DOHH2 (cell line): Measurements from ENCODE around the gene SHB.

Experiments used
- H3F3A ChIP-seq: fragments of 200-600 bp; sonication (generic), shearing (Covaris generic); 2 replicates; pipeline ENCODE4 v1.6.0; 2016; ENCODE audit warnings: antibody characterized with exemption, mild to moderate bottlenecking; ENCODE audit not compliant: control insufficient read depth, insufficient read depth
- H3K27ac ChIP-seq: fragments of 200-600 bp; sonication (generic); 2 replicates; pipeline ENCODE4 v1.5.1; 2014; ENCODE audit warnings: low read depth, mild to moderate bottlenecking, low read length, moderate library complexity
- H3K27me3 ChIP-seq: fragments of 200-600 bp; sonication (generic); 2 replicates; pipeline ENCODE4 v1.6.1; 2014; ENCODE audit warnings: mild to moderate bottlenecking, low read length, mixed read lengths; ENCODE audit not compliant: control insufficient read depth
- H3K36me3 ChIP-seq: fragments of 200-600 bp; sonication (generic); 2 replicates; pipeline ENCODE4 v1.6.1; 2014; ENCODE audit warnings: mild to moderate bottlenecking, low read length, moderate library complexity, mixed read lengths; ENCODE audit not compliant: control insufficient read depth
- H3K4me1 ChIP-seq: fragments of 200-600 bp; sonication (generic); 2 replicates; pipeline ENCODE4 v1.6.1; 2014; ENCODE audit warnings: mild to moderate bottlenecking, low read length, mixed read lengths; ENCODE audit not compliant: control insufficient read depth
- H3K4me2 ChIP-seq: fragments of 200-600 bp; sonication (generic); 2 replicates; pipeline ENCODE4 v1.6.0; 2014; ENCODE audit warnings: mild to moderate bottlenecking, low read length, moderate library complexity
- H3K4me3 ChIP-seq: fragments of 200-600 bp; sonication (generic); 2 replicates; pipeline ENCODE4 v1.5.1; 2014; ENCODE audit warnings: mild to moderate bottlenecking, low read length, mixed read lengths
- H3K79me2 ChIP-seq: fragments of 200-600 bp; sonication (generic); 2 replicates; pipeline ENCODE4 v1.6.1; 2014; ENCODE audit warnings: mild to moderate bottlenecking, low read length, mixed read lengths; ENCODE audit not compliant: control insufficient read depth
- H3K9me2 ChIP-seq: fragments of 200-600 bp; sonication (generic); replicated peaks from 2 replicates; pipeline ENCODE4 v1.6.1; 2014; ENCODE audit warnings: mild to moderate bottlenecking, low read length, mixed read lengths; ENCODE audit not compliant: control insufficient read depth
- H3K9me3 ChIP-seq: fragments of 200-600 bp; sonication (generic); 2 replicates; pipeline ENCODE4 v1.6.1; 2014; ENCODE audit warnings: antibody characterized with exemption, low read length, mixed read lengths; ENCODE audit not compliant: control insufficient read depth, insufficient read depth
- H4K20me1 ChIP-seq: fragments of 200-600 bp; sonication (generic); 2 replicates; pipeline ENCODE4 v1.6.0; 2014; ENCODE audit warnings: low read depth, mild to moderate bottlenecking, antibody characterized with exemption, low read length, moderate library complexity; ENCODE audit not compliant: control insufficient read depth, insufficient read depth
- EZH2phosphoT487 ChIP-seq: fragments of 200-600 bp; sonication (generic); IDR thresholded peaks from 2 replicates; pipeline ENCODE4 v1.6.1; 2017; ENCODE audit warnings: borderline replicate concordance, mild to moderate bottlenecking, antibody characterized with exemption, low read length, moderate library complexity, mixed read lengths
- TF ChIP-seq, protein P1 (sequence below): fragments of 200-600 bp; sonication (generic); IDR thresholded peaks from one replicate; pipeline ENCODE4 v1.5.1; 2014; ENCODE audit warnings: antibody characterized with exemption, mild to moderate bottlenecking, low read depth, low read length; ENCODE audit not compliant: poor library complexity, severe bottlenecking

Gene SHB

DNA sequence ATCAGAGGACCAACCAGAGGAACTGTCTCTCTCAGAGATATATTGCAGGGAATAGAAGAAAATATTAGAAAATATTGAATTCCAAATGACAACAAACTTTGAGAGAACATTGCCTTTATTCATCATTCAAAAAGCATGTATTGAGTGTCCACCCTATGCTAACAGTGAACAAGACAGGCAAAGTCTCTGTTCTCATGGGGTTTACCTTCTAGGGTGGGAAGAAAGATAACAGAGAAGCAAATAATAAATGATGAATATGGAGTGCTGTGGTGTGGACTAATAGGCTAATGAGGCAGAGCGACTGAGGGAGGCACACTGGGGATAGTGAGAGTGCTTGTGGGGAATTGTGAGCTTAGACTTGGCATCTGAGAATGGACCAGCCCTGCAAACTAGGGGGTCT lies 43.4 kb upstream of the SHB start:
- H3K9me2 ChIP-seq = no peaks in the 10 kb centered on the region
- no peaks in the 10 kb centered on the region for H3F3A ChIP-seq
- no peaks in the 10 kb centered on the region for H3K79me2 ChIP-seq

DNA sequence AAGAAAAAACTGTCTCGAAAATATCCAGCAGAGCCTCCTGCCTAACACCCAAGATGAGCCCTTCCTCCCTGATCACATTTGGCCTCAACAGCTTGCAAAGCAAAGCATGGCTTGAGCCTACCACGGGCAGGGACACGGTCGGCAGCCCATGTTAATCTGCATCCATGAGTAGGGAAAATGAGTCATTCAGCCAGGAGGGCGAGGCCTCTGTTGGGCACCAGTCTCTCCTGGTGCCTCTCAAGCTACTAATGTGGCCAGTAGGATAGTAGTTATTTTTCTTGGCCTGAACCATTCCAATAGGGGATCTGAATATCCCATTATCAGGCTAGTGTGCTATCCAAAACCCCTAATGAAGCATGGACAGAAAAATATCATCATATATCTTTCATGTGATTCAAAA lies 43.0 kb upstream of the SHB start:
- Histone ChIP-seq H3K4me3 (no peak overlapping the region), H3K4me1 (no peaks in the 10 kb centered on the region), H4K20me1 (no peaks in the 10 kb centered on the region), H3K27me3 (no peaks in the 10 kb centered on the region), H3K4me2 (no peak overlapping the region), H3K36me3 (no peaks in the 10 kb centered on the region), H3K9me2 (no peaks in the 10 kb centered on the region), H3K27ac (no peak overlapping the region), H3K79me2 (no peaks in the 10 kb centered on the region), H3K9me3 (no peaks in the 10 kb centered on the region), H3F3A (no peaks in the 10 kb centered on the region)
- TF ChIP-seq, protein P1, sequence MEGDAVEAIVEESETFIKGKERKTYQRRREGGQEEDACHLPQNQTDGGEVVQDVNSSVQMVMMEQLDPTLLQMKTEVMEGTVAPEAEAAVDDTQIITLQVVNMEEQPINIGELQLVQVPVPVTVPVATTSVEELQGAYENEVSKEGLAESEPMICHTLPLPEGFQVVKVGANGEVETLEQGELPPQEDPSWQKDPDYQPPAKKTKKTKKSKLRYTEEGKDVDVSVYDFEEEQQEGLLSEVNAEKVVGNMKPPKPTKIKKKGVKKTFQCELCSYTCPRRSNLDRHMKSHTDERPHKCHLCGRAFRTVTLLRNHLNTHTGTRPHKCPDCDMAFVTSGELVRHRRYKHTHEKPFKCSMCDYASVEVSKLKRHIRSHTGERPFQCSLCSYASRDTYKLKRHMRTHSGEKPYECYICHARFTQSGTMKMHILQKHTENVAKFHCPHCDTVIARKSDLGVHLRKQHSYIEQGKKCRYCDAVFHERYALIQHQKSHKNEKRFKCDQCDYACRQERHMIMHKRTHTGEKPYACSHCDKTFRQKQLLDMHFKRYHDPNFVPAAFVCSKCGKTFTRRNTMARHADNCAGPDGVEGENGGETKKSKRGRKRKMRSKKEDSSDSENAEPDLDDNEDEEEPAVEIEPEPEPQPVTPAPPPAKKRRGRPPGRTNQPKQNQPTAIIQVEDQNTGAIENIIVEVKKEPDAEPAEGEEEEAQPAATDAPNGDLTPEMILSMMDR = no peak
- TF ChIP-seq EZH2phosphoT487 = no peak

More for the DNA sequence above, 43.4 kb upstream of the SHB start:
- no peak overlapping the region for H3K27ac ChIP-seq
- H3K9me3 ChIP-seq = no peaks in the 10 kb centered on the region
- no peak for TF ChIP-seq EZH2phosphoT487
- H3K4me1 ChIP-seq = no peaks in the 10 kb centered on the region
- H3K4me3 ChIP-seq = no peak overlapping the region
- H3K36me3 ChIP-seq = no peaks in the 10 kb centered on the region
- H4K20me1 ChIP-seq = no peaks in the 10 kb centered on the region
- no peaks in the 10 kb centered on the region for H3K27me3 ChIP-seq
- no peak overlapping the region for H3K4me2 ChIP-seq

DNA sequence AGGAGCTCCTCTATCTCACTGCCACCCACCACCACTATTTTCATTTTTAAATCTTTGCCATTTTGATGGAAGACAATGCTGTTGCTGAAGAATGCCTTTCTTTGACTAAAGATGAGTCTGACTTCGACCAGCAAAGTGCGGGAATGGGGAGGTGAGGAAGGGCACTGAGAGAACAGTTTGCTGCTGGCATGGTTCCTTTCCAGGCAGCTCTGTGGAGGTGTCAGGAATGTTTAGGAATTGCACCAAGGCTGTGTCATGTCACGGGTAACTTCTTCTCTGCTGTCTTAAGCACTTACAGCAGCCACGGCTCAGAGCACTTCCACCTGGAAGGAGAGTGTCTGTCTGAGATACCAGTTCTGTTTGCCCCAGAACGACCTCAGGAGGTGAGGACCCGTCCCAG lies 41.4 kb upstream of the SHB start:
- H3K36me3 ChIP-seq = no peaks in the 10 kb centered on the region

GRCh38 chr9:38109601-38110000 lies 40.6 kb upstream of the SHB start:
- Histone ChIP-seq H3K36me3 (no peaks in the 10 kb centered on the region), H3K9me2 (no peaks in the 10 kb centered on the region), H4K20me1 (no peaks in the 10 kb centered on the region), H3K27me3 (no peaks in the 10 kb centered on the region), H3K79me2 (no peaks in the 10 kb centered on the region), H3F3A (no peaks in the 10 kb centered on the region), H3K9me3 (no peaks in the 10 kb centered on the region), H3K4me1 (no peaks in the 10 kb centered on the region), H3K4me2 (no peak overlapping the region), H3K4me3 (no peak overlapping the region), H3K27ac (no peak overlapping the region)
- TF ChIP-seq, protein P1 = no peak
- no peak for TF ChIP-seq EZH2phosphoT487

More for the DNA sequence above, 41.4 kb upstream of the SHB start:
- Histone ChIP-seq H3K79me2 (no peaks in the 10 kb centered on the region), H3K9me3 (no peaks in the 10 kb centered on the region), H4K20me1 (no peaks in the 10 kb centered on the region), H3K4me1 (no peaks in the 10 kb centered on the region), H3F3A (no peaks in the 10 kb centered on the region), H3K4me2 (no peak overlapping the region), H3K4me3 (no peak overlapping the region), H3K27me3 (no peaks in the 10 kb centered on the region), H3K9me2 (no peaks in the 10 kb centered on the region), H3K27ac (no peak overlapping the region)
- TF ChIP-seq, protein P1 = no peak
- no peak for TF ChIP-seq EZH2phosphoT487
